Stomach (tissue), 9 donors: Measurements from ENCODE around the gene ADRB1. TPM values are rescaled to one million over a fixed set of nuclear protein-coding genes. Genes with fewer than 3 reads are reported as not detected.

Experiments used
- DNase-seq, 2 donors: peaks; one replicate each; pipeline versions ENCODE4 v3.0.0 to v3.0.0-alpha.2; 2013 to 2019
- H3K27ac ChIP-seq, 5 donors: fragments of 200-600 bp in 4 of 5; sonication (generic) in 4 of 5; one replicate each; pipeline ENCODE4 v1.5.1; 2013 to 2019; ENCODE audit warnings: mild to moderate bottlenecking in 1 of 5, moderate library complexity in 1 of 5
- H3K27me3 ChIP-seq, 3 donors: fragments of 200-600 bp; sonication (generic); one replicate each; pipeline ENCODE4 v1.5.1; 2017 to 2019; ENCODE audit warnings: mixed run types in 1 of 3
- H3K36me3 ChIP-seq, 4 donors: fragments of 200-600 bp; sonication (generic); 1 replicate in 3 of 4; 2 replicates in 1 of 4; pipeline ENCODE4 v1.5.1; 2016 to 2019
- H3K4me1 ChIP-seq, 4 donors: fragments of 200-600 bp; sonication (generic); one replicate each; pipeline ENCODE4 v1.5.1; 2016 to 2019
- H3K4me3 ChIP-seq, 4 donors: fragments of 200-600 bp; sonication (generic) in 3 of 4; one replicate each; pipeline ENCODE4 v1.5.1; 2016 to 2019; ENCODE audit warnings: mild to moderate bottlenecking in 1 of 4
- H3K9me3 ChIP-seq, 4 donors: fragments of 200-600 bp; sonication (generic); one replicate each; pipeline ENCODE4 v1.5.1; 2016 to 2019
- EP300 ChIP-seq: sonication (generic); formaldehyde crosslinking; IDR thresholded peaks from one replicate; pipeline ENCODE4 v1.6.1; 2017; ENCODE audit warnings: antibody characterized with exemption
- POLR2A ChIP-seq, 4 donors: fragments of 450-650 bp; IDR thresholded peaks; one replicate each; pipeline ENCODE4 v1.6.1; 2016; ENCODE audit warnings: antibody characterized with exemption in 4 of 4, control low read depth in 2 of 4, mild to moderate bottlenecking in 1 of 4, moderate library complexity in 1 of 4
- POLR2AphosphoS5 ChIP-seq, 3 donors: sonication (generic); formaldehyde crosslinking; IDR thresholded peaks; one replicate each; pipeline ENCODE4 v1.6.1; 2016; ENCODE audit warnings: antibody characterized with exemption in 3 of 3
- WGBS, 5 donors: extraction: QIAGEN DNeasy Blood & Tissue Kit in 3 of 5; methylation state at CpG; one replicate each; pipeline versions ENCODE4 v1.1.5 to v1.1.7; 2013 to 2018; 5-methylcytosine and 5-hydroxymethylcytosine counted together
- intact Hi-C: fragments of 100-400 bp; cut with DNase I; formaldehyde crosslinking; loops from one replicate; pipeline ENCODE4 v1.15.1; 2023; ENCODE audit warnings: low total_unique reads
- polyA plus RNA-seq, 3 donors: library from polyadenylated mRNA; stranded (reverse); fragments of 200-250 nt; gene quantifications; one replicate each; pipeline ENCODE4 v1.2.3, GENCODE V29; 2013
- total RNA-seq, 5 donors: library from RNA; depleted of rRNA; stranded (reverse); fragments of >200 nt; gene quantifications; one replicate each; pipeline versions ENCODE4 v1.1.0 to v1.2.3, GENCODE V29; 2014 to 2016
- TF ChIP-seq, protein P1 (sequence below), 7 experiments: fragments of 450-650 bp in 4 of 7; fragments of 200-600 bp in 3 of 7; sonication (generic) in 3 of 7; IDR thresholded peaks; one replicate each; pipeline ENCODE4 v1.5.1; 2016 to 2019; ENCODE audit warnings: antibody characterized with exemption in 7 of 7, control low read depth in 2 of 7, mild to moderate bottlenecking in 1 of 7
- donor health status: healthy with polysubstance abuse.
- donor health status: Bipolar disorder and iron deficiency.
- donor health status: healthy.

Gene ADRB1
- total and polyA plus RNA-seq, 8 donors, result 0.43 to 1.7 (median 0.67) TPM; not detected in 2

DNA sequence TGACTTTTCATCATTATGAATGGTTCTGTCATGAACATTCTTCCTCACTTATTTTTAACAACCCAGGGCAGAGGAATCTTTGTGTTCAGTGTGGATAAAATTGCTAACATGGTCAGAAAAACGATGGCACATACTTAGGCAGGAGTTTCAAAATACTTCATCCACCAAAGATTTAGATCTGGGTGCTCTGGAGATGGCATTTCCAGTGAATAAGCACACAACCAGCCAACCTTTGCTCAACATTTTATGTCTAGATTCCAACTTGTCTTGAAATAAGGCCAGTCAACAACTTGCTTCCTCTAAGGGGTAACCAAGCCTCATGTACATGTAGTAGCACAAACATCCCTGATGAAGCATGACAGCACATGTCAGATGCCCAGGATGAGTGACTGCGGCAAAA is 33.4 kb upstream of the ADRB1 start:
- Histone ChIP-seq H3K4me3 (no peak overlapping the region), H3K4me1 (no peaks in the 10 kb centered on the region), H3K27me3 (no peaks in the 10 kb centered on the region), H3K9me3 (peaks cover 0 to under 1% (median 0%) of the 10 kb centered on the region in 4 donors), H3K27ac (no peak overlapping the region), H3K36me3 (no peaks in the 10 kb centered on the region)
- DNase-seq, result no peak
- intact Hi-C loops, result no loop called here
- 65 to 84% (median 76%) methylated on average over 2 of the region's 2 CpGs for WGBS, 5 donors
- TF ChIP-seq EP300 (no peak), POLR2A (IDR thresholded peaks at IDR 0.05) (no peak), POLR2AphosphoS5 (IDR thresholded peaks at IDR 0.05) (no peak)
- TF ChIP-seq, protein P1, sequence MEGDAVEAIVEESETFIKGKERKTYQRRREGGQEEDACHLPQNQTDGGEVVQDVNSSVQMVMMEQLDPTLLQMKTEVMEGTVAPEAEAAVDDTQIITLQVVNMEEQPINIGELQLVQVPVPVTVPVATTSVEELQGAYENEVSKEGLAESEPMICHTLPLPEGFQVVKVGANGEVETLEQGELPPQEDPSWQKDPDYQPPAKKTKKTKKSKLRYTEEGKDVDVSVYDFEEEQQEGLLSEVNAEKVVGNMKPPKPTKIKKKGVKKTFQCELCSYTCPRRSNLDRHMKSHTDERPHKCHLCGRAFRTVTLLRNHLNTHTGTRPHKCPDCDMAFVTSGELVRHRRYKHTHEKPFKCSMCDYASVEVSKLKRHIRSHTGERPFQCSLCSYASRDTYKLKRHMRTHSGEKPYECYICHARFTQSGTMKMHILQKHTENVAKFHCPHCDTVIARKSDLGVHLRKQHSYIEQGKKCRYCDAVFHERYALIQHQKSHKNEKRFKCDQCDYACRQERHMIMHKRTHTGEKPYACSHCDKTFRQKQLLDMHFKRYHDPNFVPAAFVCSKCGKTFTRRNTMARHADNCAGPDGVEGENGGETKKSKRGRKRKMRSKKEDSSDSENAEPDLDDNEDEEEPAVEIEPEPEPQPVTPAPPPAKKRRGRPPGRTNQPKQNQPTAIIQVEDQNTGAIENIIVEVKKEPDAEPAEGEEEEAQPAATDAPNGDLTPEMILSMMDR (IDR thresholded peaks at IDR 0.05), result no peak

GRCh38 chr10:114012650-114013049 is 31.0 kb upstream of the ADRB1 start:
- 84 to 95% (median 89%) methylated on average over 7 to 8 of the region's 8 CpGs for WGBS, 5 donors
- intact Hi-C loops, result no loop called here

GRCh38 chr10:114015708-114016107 is 28.0 kb upstream of the ADRB1 start:
- TF ChIP-seq POLR2AphosphoS5 (IDR thresholded peaks at IDR 0.05), result no peak
- no peak for TF ChIP-seq POLR2A (IDR thresholded peaks at IDR 0.05)
- no peak for TF ChIP-seq EP300
- TF ChIP-seq, protein P1 (IDR thresholded peaks at IDR 0.05), result no peak
- H3K4me3 ChIP-seq, result no peak overlapping the region
- WGBS, 5 donors, result 0 to 82% (median 17%) methylated on average over 1 of the region's 1 CpG
- no peaks in the 10 kb centered on the region for H3K27me3 ChIP-seq
- peaks cover 0 to 8% (median 5%) of the 10 kb centered on the region in 4 donors for H3K9me3 ChIP-seq
- H3K36me3 ChIP-seq, result no peaks in the 10 kb centered on the region
- intact Hi-C loops, result no loop called here
- DNase-seq, result no peak
- H3K27ac ChIP-seq, result no peak overlapping the region
- H3K4me1 ChIP-seq, result no peaks in the 10 kb centered on the region

More at GRCh38 chr10:114012650-114013049, 31.0 kb upstream of the ADRB1 start:
- Histone ChIP-seq H3K4me1 (no peaks in the 10 kb centered on the region), H3K4me3 (no peak overlapping the region), H3K9me3 (peaks cover 0 to 8% (median 5%) of the 10 kb centered on the region in 4 donors), H3K27me3 (no peaks in the 10 kb centered on the region), H3K27ac (no peak overlapping the region), H3K36me3 (no peaks in the 10 kb centered on the region)
- TF ChIP-seq, protein P1 (IDR thresholded peaks at IDR 0.05), result no peak
- TF ChIP-seq POLR2A (IDR thresholded peaks at IDR 0.05) (no peak), EP300 (no peak), POLR2AphosphoS5 (IDR thresholded peaks at IDR 0.05) (no peak)
- DNase-seq, result no peak

GRCh38 chr10:114017271-114017670 is 26.4 kb upstream of the ADRB1 start:
- no peak overlapping the region for H3K4me3 ChIP-seq
- H3K4me1 ChIP-seq, result no peaks in the 10 kb centered on the region
- WGBS, 5 donors, result 72 to 91% (median 81%) methylated on average over 6 of the region's 6 CpGs
- TF ChIP-seq POLR2A (IDR thresholded peaks at IDR 0.05), result no peak
- TF ChIP-seq, protein P1 (IDR thresholded peaks at IDR 0.05), result no peak
- TF ChIP-seq EP300, result no peak
- no peaks in the 10 kb centered on the region for H3K36me3 ChIP-seq
- no peak for DNase-seq
- intact Hi-C loops, result no loop called here
- H3K27ac ChIP-seq, result no peak overlapping the region
- H3K27me3 ChIP-seq, result no peaks in the 10 kb centered on the region
- H3K9me3 ChIP-seq, result peaks cover 0 to 8% (median 5%) of the 10 kb centered on the region in 4 donors
